HCEC 1CT (cell line): ENCODE results near the gene TMPRSS9.
"Not testable (repeated sequence)": the region's sequence is repeated elsewhere in the genome, so short reads cannot be mapped to it uniquely, and the experiment has no call there.

ENCODE experiments used
- DNase-seq: peaks from one replicate; pipeline ENCODE4 v3.0.0-alpha.2; 2017

The TMPRSS9 gene

DNA sequence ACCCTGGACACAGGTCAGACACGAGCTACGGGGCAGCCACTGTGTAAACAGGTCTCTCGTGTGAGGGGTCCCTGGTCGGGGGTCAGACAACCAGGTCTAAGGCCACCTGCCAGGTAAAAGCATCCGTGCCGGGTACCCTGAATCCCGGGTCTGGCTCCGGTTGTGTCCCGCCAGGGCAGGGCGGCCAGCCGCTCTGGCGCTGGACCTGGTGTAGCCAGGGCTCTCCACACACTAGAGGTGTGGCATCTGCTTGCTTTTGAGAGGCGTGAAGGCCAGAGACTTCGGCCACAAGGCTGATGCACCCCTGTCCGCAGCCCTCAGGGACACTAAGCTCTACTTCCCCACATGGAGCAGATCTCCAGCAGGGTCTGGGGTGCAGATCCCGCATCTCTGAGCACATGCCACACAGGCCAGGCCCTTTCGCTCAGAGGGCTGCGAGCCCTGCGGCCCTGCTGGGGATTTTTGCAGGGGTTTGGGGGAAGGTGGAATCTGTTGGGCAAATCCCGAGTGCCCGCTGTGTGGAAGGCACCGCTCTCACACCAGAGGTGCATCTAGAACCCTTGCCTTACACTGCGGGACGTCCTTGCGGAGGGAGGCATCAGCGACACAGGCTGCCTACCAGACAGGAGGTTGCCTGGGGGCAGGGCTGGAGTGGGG is 81.2 kb downstream of the TMPRSS9 start:
- DNase-seq, result no peak

DNA sequence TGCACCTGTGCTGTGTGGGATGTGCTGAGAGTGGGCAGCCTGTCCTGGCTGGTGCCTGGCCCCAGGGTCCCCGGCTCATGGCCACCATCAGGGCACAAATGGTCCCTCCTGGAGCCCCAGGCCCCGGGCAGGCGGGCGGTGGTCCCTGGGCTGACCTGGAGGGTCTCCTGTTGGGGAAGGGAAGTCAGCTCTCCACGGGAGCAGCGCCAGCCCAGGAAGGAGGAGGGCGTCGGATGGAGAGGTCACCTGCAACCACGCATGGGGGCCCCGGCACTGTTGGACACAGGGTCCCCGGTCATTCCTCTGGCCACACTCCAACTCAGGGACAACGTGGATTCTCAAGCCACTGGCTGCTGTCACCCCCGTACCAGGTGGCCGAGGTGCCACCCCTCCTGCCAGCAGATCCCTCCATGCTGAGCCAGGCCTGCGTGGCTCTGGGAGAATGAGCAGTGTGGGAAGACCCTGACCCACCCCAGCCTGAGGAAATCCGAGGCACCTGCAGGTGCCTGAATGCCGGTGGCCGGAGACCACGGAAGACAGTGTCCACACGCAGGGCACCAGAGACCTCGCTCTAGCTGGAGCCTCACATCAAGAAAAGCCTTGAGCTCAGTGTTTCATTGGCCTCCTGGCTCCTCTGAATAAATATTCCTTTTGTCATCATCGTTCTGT is 83.2 kb downstream of the TMPRSS9 start:
- DNase-seq, result no peak

DNA sequence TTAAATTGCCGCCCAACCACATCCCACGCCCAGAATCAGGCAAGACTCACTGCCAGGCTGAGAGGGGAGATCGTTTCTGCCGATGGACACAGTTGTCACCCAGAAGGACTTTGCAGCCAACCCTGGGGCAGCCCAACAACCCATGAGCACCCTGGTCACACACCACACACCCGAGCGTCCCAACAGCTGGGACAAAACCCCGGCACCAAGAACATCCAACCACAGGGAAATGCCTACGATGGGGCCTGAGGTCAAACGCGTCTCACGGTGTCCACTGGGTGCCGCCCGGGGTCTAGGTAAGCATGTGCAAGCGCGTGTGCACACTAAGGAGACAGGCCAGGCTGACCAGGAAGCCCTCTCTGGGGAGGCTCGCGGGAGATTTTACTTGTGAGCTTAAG is 83.7 kb downstream of the TMPRSS9 start:
- no peak for DNase-seq

DNA sequence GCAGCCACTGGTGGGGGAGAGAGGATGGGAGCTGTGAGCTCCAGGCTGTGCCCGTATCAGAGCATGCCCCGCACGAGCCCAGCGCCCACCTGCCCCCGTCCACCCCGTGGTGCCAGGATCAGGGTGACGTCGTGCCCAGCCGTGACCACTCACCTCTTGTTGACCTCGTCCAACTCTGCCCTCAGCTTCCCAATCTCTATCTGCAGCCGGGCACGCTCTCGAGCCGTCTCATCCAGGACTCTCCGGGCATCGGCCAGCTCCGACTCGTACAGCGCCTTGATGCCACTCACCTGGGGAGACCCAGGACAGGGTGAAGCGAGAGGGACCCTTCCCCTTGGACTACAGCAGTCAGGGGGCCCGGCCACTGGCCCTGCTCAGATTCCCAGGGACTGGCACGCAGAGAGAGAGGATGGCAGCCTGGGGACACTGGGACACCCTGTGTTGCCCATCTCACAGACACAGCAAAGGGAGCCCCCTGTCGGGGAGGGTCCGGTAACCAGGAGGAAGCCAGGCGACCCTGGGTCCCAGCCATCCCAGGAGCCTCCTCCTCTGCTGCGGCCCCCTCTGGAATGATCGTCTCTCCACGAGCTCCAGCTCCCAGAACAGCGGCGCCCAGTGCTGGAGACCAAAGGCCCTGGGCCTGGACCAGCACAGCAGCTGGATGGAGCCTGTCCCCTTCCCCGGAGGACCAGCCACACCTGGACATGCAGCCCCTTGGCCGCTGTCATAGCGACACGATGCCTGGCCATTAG is 84.4 kb downstream of the TMPRSS9 start:
- no peak for DNase-seq

DNA sequence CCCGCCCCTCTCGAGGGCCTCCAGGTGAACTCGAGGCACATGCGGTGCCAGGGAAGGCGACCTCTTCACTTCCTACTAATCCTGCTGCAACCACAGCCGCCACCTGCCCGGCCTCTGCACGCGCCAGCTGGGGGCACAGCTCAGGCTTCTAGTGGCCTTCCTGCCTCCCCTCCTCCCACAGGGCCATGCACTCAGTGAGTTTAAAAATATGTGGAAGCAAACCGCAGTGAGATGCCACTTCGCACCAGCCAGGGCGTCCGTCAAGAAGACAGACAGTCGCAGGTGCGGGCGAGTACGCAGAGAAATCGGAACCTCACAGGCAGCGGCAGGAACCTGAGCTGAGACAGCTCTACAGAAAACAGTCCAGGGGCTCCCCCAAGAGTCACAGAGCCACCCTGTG is 86.3 kb downstream of the TMPRSS9 start:
- no peak for DNase-seq

DNA sequence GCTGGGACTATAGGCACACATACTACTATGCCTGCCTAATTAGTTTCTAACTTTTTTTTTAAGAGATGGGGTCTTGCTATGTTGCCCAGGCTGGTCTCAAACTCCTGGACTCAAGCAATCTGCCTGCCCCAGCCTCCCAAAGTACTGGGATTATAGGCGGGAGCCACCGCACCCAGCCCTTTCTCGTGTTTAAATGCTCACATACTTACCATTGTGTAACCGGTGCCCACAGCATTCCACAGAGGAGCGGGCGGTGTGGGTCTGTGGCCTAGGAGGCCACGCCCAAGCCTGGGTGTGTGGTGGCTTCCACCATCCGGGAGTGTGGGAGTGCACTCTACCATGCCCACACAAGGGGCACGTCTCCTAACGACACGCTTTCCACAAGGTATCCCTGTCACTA is 89.0 kb downstream of the TMPRSS9 start:
- no peak for DNase-seq

DNA sequence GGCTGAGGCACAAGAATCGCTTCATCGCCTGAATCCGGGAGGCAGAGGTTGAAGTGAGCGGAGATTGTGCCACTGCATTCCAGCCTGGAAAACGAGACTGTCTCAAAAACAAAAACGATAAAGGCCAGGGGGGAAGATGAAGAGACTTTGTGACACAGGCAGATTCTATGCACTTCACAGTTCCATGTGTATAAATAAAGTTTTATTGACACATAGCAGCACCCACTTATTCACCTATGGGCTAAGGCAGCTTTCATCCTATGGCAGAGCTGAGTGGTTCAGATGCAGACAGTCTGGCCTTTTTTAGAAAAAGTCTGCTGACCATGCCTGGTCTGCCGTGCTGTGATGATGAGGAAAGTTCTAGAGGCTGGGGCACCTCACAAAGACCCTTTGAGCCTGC is 91.1 kb downstream of the TMPRSS9 start:
- no peak for DNase-seq

DNA sequence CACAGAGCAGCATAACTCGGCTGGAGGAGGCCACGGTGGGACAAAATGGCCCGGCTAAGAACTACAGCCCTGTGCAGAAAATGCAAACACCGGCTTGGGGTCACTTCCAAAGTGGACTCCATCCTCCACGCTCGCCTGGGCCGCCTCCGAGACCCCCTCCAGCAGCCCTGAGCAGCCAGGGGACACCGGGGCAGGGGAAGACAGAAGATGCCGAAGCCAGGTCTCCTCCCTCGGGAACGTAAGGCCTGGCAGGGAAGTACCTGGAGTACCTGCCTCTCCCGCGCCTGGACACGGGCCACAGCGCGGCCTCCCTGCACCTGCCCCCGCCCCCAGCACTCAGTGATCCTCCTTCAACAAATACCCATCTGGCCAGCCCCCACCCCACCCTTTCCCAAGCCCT is 91.7 kb downstream of the TMPRSS9 start:
- no peak for DNase-seq

DNA sequence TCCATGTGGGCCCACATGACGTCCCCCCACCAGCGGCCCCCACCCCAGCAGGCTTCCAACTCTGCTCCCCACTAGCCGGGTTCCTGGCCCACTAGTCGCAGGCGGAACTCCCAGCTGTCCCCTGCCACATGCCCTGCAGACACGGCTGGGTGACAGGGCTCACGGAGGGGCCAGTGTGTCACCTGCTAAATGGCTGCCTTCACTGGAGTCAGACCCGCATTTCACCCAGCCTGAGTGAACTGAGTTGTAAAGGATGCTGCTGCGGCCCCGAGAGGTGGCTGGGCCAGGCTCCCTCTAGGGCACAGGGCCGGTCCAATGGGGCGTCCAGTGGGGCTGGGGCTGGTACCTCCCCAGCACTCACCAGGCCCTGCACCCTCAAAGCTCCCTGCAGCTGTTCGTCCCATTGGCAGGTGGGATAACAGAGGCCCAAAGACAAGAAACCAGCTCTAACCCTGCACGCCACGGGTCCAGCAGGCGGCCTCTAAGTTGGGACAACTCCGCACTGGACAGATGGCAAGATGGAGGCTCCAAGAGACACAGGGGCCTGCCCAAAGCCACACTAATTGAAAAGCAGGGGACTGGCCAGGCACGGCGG is 93.5 kb downstream of the TMPRSS9 start:
- DNase-seq, result no peak

DNA sequence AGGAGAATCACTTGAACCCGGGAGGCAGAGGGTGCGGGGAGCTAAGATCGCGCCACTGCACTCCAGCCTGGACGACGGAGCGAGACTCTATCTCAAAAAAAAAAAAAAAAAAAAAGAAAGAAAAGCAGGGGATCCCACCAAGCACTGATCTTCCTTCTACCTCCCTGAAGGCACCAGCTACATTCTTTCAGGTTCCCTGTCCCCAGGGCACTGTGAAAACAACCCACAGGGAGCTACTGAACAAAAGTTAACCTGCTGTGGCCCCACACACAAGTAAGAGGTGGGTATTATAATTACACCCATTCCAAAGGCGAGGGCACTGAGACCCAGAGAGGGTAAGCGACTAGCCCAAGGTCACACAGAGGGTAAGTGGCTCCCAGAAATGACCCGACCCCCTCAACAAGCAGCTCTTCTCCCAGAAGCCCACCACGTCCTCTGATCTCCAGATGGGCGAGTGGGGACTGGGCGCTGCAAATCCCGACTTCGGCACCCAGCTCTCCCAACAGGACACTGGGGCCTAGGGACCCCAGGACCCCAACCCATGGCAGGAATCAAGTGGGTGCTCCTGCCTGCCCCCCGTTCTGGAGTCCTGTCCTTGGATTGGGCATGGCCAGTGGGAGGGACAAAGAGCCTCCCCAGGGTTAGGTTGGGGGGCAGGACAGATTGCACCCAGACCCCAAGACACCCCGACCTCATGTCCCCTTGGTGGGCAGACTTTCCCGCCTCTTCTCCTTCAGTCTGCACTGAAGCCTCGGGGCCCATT is 94.3 kb downstream of the TMPRSS9 start:
- no peak for DNase-seq

DNA sequence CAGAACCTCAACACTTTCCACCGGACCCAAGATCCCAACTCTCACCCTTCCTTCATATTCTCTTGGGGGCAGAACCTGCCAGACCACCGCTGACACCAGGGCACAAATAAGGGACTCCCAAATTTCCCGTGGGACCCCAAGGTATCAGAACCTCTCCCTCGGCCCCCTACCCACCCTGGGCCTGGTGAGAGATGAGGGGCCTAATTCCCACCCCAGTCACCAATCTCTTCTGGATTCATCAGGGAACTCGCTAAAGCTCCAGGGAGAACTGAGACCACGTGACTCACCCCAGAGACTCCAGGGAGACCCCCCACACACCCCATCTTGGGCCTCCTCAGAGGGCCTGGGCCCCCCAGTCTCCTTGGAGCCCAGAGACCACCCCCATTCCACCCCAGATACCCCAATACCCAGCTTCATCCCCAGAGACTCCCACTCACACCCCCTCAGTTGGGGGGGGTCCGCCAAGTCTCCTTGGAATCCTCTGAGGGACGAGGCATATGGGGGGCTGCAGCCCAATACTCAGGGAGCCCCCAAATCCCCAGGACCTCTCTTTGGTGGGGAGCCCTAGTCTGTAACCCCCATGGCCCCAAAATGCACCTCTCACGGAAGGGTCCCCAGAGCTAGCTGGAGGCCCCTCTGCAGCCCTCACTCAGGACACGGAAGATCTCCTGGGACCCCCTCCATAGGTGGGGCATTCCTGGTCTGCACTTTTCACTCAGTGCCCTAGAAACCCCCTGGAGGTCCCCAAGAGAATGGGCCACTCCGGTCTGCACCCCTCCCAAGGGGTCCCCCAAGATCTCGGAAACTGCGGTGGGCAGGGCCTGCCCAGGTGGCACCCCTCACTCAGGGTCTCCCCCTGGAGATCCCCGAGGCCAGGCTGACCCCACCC is 95.1 kb downstream of the TMPRSS9 start:
- no peak for DNase-seq

DNA sequence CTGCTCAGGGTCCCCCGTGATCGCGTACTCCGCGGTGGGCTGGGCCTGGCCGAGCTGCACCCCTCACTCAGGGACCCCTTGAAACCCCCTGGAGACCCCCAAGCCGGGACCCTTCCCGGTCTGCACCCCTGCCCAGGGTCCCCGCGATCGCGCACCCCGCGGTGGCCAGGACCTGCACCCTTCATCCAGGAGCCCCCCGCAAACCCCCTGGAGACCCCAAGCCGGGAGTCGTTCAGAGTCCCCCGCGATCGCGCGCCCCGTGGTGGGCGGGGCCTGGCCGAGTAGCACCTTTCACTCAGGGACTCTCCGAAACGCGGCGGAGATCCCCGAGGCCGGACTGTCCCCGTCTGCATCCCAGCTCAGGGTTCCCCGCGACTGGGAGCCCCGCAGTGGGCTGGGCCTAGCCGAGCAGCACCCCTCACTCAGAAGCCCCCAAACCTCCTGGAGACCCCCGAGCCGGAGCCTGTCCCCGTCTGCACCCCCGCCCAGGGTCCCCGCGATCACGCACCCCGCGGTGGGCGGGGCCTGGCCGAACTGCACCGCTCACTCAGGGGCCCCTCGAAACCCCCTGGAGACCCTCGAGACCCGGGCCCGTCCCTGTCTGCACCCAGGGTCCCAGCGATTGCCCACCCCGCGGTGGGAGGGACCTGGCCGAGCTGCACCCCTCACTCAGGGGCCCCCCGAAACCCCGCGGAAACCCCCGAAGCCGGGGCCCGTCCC is 95.9 kb downstream of the TMPRSS9 start:
- no peak for DNase-seq

DNA sequence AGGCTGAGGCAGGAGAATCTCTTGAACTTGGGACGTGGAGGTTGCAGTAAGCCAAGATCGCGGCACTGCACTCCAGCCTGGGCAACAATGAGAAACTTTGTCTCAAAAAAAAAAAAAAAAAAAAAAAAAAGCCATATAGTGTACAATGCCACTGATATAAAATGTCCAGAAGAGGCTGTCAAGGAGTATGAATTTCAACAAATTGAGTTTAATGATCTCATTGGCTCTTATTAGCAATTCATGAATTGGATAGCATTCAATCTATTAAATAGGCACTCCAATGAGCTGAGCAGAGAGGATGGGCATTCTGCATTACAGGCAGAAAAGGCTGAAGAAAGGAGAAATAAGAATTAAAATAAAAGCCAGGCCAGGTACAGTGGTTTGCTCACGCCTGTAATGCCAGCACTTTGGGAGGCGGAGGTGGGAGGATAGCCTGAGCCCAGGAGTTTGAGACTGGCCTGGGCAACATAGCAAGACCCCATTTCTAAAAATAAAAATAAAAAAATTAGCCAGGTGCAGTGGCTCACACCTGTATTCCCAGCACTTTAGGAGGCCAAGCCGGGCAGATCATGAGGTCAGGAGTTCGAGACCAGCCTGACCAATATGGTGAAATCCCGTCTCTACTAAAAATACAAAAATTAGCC is 97.5 kb downstream of the TMPRSS9 start:
- no peak for DNase-seq

DNA sequence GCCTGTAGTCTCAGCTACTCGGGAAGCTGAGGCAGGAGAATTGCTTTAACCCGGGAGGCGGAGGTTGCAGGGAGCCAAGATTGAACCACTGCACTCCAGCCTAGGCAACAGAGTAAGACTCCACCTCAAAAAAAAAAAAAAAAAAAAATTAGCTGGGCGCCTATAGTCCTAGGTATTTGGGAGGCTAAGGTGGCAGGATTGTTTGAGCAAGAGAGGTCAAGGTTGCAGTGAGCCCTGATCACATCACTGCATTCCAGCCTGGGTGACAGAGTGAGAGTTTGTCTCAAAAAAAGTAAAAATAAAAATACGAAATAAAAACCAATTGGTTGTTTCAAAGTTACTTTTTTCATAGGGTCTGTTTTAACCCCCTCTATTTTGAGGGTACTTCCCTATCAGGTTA is 98.0 kb downstream of the TMPRSS9 start:
- DNase-seq, result no peak

DNA sequence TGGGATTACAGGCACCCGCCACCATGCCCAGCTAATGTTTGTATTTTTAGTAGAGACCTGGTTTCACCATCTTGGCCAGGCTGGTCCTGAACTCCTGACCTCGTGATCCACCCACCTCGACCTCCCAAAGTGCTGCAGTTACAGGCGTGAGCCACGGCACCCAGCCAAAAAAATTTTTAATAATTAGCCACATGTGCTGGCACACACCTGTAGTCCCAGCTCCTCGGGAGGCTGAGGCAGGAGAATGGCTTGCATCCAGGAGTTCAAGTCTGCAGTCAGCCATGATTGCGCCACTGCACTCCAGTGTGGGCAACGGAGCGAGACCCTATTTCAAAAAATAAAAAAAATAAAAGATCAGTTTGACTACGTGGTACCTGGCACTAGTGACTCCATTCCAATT is 98.7 kb downstream of the TMPRSS9 start:
- not testable (repeated sequence) for DNase-seq

DNA sequence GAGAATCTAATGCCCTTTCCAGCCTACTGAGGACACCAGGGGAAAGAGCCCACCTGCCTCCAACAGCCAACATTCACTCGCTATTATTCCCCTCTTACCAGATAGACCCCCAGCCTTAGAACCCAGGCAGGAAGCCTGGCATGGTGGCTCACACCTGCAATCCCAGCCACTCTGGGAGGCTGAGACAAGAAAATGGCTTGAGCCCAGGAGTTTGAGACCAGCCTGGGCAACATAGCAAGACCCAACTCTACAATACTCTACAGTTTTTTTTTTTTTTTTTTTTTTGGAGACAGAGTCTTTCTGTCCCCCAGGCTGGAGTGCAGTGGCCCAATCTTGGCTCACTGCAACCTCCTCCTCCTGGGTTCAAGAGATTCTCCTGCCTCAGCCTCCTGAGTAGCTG is 100.2 kb downstream of the TMPRSS9 start:
- no peak for DNase-seq

DNA sequence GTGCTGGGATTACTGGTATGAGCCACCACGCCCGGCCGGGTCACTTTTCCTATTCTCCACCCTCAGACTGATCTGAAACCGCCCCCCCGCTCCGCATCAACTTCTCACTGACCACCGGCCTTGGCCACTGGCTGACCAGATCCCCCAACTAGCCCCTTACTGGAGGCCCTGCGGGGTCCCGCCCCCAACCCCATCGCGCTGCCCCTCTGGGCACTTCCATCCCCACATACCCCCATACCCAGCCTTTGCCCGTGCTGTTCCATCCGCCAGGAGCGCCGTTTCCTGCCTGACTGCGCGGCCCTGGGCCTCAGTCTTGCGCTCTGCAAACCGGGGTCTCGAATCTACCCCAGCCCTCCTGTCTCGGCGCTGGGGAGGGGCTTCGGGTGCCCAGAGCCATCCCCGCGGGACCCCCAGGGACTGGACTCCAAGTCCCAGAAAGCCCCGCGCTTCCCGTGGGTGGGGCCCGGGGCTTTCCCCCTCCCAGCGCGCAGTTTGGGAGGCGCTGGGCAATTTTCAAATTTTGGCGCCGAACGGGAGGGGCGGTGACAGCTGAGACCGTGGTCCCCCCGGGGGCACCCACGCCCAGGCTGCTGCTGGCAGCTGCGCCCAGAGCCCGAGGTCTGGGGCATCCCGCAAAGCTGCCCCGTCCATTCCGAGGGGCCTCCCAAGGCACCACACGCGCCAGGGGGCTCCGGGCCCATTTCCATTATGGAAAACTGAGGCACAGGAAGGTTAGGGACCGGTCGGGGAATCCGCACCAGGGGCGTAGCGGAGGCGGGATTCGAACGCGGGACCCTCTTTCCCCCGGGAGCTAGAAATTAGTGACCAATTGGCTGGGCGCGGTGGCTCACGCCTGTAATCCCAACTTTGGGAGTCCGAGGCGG is 101.9 kb downstream of the TMPRSS9 start:
- DNase-seq, result peak; percentile 65

DNA sequence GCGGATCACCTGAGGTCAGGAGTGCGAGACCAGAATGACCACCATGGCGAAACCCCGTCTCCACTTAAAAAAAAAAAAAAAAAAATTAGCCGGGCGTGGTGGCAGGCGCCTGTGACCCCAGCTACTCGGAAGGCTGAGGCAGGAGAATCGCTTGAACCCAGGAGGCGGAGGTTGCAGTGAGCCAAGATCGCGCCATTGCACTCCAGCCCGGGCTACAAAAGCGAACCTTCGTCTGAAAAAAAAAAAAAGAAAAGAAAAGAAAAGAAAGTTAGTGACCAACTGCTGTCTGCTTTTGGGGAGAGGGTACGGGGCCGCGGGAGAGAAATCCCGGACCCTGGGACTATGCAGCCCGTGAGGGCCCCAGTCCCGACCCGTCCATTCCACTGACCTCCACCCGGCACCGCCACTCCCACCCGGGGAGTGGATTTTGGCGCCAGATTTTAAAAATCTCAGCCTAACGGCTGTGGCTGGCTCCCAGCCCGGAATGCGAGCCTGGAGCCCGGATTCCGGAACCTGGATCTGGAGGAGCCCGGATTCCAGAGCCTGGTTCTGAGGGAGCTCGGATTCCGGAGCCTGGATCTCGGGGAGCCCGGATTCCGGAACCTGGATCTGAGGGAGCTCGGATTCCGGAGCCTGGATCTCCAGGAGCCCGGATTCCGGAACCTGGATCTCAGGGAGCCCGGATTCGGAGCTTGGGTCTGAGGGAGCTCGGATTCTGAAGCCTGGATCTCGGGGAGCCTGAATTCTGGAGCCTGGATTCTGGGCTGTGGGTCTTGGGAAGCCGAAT is 102.8 kb downstream of the TMPRSS9 start:
- peak; percentile 97 for DNase-seq

DNA sequence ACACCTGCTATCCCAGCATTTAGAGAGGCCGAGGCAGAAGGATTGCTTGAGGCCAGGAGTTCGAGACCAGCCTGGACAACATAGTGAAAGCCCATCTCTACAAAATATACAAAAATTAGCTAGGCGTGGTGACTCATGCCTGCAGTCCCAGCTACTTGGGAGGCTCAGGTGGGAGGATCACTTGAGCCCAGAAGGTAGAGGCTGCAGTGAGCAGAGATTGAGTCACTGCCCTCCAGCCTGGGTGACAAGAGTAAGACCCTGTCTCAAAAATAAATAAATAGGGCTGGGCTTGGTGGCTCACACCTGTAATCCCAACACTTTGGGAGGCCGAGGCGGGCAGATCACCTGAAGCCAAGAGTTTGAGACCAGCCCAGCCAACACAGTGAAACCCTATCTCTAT is 103.6 kb downstream of the TMPRSS9 start:
- not testable (repeated sequence) for DNase-seq
